ENCODE measurements around the gene ABCA7.
A peak's percentile ranks its signal among the peaks of the same experiment; 100 is the strongest.

The ABCA7 gene

GRCh38 chr19:1053176-1054101 is 13.5 kb downstream of the ABCA7 start:
- peak overlapping the region; percentile 30; the same call in 1 of the 2 replicates for H3K27ac ChIP-seq
- H3K4me1 ChIP-seq = peaks cover 33% of the 10 kb centered on the region
- H3K4me3 ChIP-seq = no peak overlapping the region
- no peaks in the 10 kb centered on the region for H3K9me3 ChIP-seq
- H3K27me3 ChIP-seq = no peaks in the 10 kb centered on the region
- H4K20me1 ChIP-seq = no peaks in the 10 kb centered on the region
- peaks cover 10% of the 10 kb centered on the region; the same call in 1 of the 2 replicates for H3K36me3 ChIP-seq
- no peak for TF ChIP-seq Cebpa-rat (IDR thresholded peaks at IDR 0.05)
- no peak overlapping the region for H3K4me2 ChIP-seq
- no peak overlapping the region for H3K9ac ChIP-seq

- Histone ChIP-seq H3K9me3 (no peaks in the 10 kb centered on the region), H4K20me1 (no peaks in the 10 kb centered on the region), H3K4me2 (no peak overlapping the region), H3K9ac (no peak overlapping the region), H3K36me3 (peaks cover 10% of the 10 kb centered on the region; the same call in 1 of the 2 replicates), H3K27ac (no peak overlapping the region), H3K27me3 (no peaks in the 10 kb centered on the region), H3K4me1 (peaks cover 38% of the 10 kb centered on the region), H3K4me3 (no peak overlapping the region)
- no peak for TF ChIP-seq Cebpa-rat (IDR thresholded peaks at IDR 0.05)
Observed at GRCh38 chr19:1054102-1055027, 14.5 kb downstream of the ABCA7 start.

- H3K4me1 ChIP-seq = peaks cover 36% of the 10 kb centered on the region
- no peak overlapping the region for H3K9ac ChIP-seq
- H3K4me3 ChIP-seq = no peak overlapping the region
- H3K27ac ChIP-seq = no peak overlapping the region
- H3K36me3 ChIP-seq = peaks cover 10% of the 10 kb centered on the region; the same call in 1 of the 2 replicates
- H4K20me1 ChIP-seq = no peaks in the 10 kb centered on the region
- H3K9me3 ChIP-seq = no peaks in the 10 kb centered on the region
- H3K4me2 ChIP-seq = no peak overlapping the region
- no peaks in the 10 kb centered on the region for H3K27me3 ChIP-seq
- no peak for TF ChIP-seq Cebpa-rat (IDR thresholded peaks at IDR 0.05)
Observed at GRCh38 chr19:1055028-1055425, 15.1 kb downstream of the ABCA7 start.

GRCh38 chr19:1055886-1056620 is 16.1 kb downstream of the ABCA7 start:
- H3K27me3 ChIP-seq = no peaks in the 10 kb centered on the region
- H3K9ac ChIP-seq = no peak overlapping the region
- H3K36me3 ChIP-seq = peaks cover 10% of the 10 kb centered on the region; the same call in 1 of the 2 replicates
- no peak overlapping the region for H3K4me2 ChIP-seq
- no peak overlapping the region for H3K27ac ChIP-seq
- peaks cover 34% of the 10 kb centered on the region for H3K4me1 ChIP-seq
- H3K9me3 ChIP-seq = no peaks in the 10 kb centered on the region
- no peaks in the 10 kb centered on the region for H4K20me1 ChIP-seq
- no peak for TF ChIP-seq Cebpa-rat (IDR thresholded peaks at IDR 0.05)
- no peak overlapping the region for H3K4me3 ChIP-seq

DNA sequence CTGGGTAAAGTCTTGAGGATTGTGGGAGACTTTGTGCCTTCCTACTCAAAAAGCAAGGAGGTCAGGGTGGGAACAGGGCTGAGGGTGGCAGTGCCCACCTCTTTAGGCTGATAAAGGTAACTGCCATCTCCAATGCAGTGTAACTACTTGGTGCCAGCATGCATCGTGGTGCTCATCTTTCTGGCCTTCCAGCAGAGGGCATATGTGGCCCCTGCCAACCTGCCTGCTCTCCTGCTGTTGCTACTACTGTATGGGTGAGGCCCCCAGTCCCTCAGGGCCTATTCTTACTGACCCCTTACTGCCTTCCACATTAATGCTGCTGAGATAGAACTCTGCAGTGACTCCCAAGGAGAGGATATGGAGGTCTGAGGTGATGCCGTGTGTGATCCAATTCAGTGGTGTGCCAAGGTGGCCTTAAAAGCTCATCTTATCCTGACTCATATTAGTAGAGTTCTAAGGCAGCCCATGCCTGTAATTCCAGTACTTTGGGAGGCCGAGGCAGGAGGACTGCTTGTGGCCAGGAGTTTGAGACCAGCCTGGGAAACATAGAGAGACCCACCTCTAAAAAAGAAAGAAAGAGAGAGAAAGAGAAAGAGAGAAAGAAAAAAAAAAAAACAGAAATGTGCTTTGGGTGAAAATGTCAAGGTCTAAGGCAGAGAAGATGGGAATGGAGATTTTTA is 17.4 kb downstream of the ABCA7 start:
- peak overlapping the region; percentile 78 for H3K4me2 ChIP-seq
- H3K9me3 ChIP-seq = no peaks in the 10 kb centered on the region
- peaks cover 34% of the 10 kb centered on the region for H3K4me1 ChIP-seq
- H4K20me1 ChIP-seq = no peaks in the 10 kb centered on the region
- H3K27me3 ChIP-seq = no peaks in the 10 kb centered on the region
- H3K27ac ChIP-seq = peak overlapping the region; percentile 48
- TF ChIP-seq Cebpa-rat (IDR thresholded peaks at IDR 0.05) = no peak
- no peak overlapping the region for H3K9ac ChIP-seq
- peaks cover 10% of the 10 kb centered on the region; the same call in 1 of the 2 replicates for H3K36me3 ChIP-seq
- no peak overlapping the region for H3K4me3 ChIP-seq

GRCh38 chr19:1058112-1058511 is 18.2 kb downstream of the ABCA7 start:
- Histone ChIP-seq H3K4me3 (no peak overlapping the region), H3K27ac (peak overlapping the region; percentile 48), H3K4me1 (peaks cover 29% of the 10 kb centered on the region), H3K27me3 (no peaks in the 10 kb centered on the region), H3K4me2 (peak overlapping the region; percentile 78), H4K20me1 (no peaks in the 10 kb centered on the region), H3K9me3 (no peaks in the 10 kb centered on the region), H3K36me3 (peaks cover 10% of the 10 kb centered on the region; the same call in 1 of the 2 replicates), H3K9ac (peak overlapping the region; percentile 28; the same call in 1 of the 2 replicates)
- TF ChIP-seq Cebpa-rat (IDR thresholded peaks at IDR 0.05) = no peak

DNA sequence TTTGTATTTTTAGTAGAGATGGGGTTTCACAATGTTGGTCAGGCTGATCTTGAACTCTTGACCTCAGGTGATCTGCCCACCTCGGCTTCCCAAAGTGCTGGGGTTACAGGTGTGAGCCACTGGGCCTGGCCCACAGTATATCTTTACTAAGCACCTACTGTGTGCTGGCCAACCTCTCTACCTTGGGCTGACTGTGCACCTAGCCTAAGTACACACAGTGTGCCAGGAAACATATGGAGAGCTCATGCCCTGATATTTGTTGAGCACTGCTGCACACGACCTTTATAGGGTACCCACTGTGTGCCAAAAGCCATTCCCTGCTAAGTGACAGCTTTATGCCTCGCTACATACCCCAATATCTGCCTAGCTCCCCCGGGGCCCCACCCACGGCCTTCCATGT is 20.8 kb downstream of the ABCA7 start:
- no peak overlapping the region for H3K27ac ChIP-seq
- no peak overlapping the region for H3K4me2 ChIP-seq
- H3K9me3 ChIP-seq = no peaks in the 10 kb centered on the region
- peaks cover 48% of the 10 kb centered on the region for H3K4me1 ChIP-seq
- H3K27me3 ChIP-seq = no peaks in the 10 kb centered on the region
- no peaks in the 10 kb centered on the region for H4K20me1 ChIP-seq
- no peak overlapping the region for H3K4me3 ChIP-seq
- TF ChIP-seq Cebpa-rat (IDR thresholded peaks at IDR 0.05) = no peak
- H3K36me3 ChIP-seq = no peaks in the 10 kb centered on the region
- no peak overlapping the region for H3K9ac ChIP-seq

DNA sequence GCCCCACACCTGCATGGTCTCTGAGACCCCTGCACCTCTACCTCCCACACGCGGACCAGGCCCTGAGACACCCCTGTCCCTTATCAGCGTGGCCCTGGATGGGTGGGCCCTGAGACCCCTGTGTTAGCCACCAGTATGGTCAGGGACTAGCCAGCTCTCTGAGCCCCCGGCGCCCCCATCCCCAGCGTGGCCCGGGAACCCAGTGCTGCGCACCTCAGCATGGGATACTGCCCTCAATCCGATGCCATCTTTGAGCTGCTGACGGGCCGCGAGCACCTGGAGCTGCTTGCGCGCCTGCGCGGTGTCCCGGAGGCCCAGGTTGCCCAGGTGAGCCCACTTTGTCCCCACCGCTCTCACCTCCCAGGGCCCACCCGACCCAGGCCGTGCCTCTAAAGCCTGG is 22.1 kb downstream of the ABCA7 start:
- Histone ChIP-seq H3K4me2 (no peak overlapping the region), H3K27me3 (no peaks in the 10 kb centered on the region), H3K9me3 (no peaks in the 10 kb centered on the region), H3K4me3 (no peak overlapping the region), H3K9ac (no peak overlapping the region), H3K36me3 (no peaks in the 10 kb centered on the region), H3K4me1 (peaks cover 55% of the 10 kb centered on the region), H3K27ac (no peak overlapping the region), H4K20me1 (no peaks in the 10 kb centered on the region)
- TF ChIP-seq Cebpa-rat (IDR thresholded peaks at IDR 0.05) = no peak
